ENCODE data around the gene POGLUT3. TPM values are rescaled to one million over a fixed set of nuclear protein-coding genes. Genes with fewer than 3 reads are reported as not detected.

Gene POGLUT3
- total RNA-seq, 2 donors from 2014 or later = 15.8 to 19.6 TPM

DNA sequence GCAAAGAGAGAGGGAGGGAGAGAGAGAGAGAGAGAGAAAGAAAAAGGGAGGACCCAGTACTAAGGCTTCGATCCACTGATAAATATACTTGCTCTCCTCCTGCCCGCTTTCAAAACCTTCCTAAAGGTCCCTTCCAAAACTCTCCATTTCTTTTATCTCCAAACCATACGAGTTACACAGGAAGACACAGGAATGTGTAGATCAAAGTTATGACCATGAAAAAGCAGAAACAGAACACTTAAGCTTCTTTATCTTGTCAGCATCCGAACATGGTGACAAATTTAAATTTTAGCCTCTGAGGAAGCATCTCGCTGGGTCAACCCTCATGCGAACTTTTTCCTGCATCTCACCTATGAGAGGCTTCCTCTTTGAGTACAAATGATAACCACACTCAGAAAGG is 29.2 kb upstream of the POGLUT3 start:
- no peaks in the 10 kb centered on the region for H3K4me1 ChIP-seq
- DNase-seq = no peak
- H3K4me3 ChIP-seq = no peak overlapping the region
- H3K27ac ChIP-seq = no peak overlapping the region
- no peaks in the 10 kb centered on the region for H3K27me3 ChIP-seq
- TF ChIP-seq, protein P1, sequence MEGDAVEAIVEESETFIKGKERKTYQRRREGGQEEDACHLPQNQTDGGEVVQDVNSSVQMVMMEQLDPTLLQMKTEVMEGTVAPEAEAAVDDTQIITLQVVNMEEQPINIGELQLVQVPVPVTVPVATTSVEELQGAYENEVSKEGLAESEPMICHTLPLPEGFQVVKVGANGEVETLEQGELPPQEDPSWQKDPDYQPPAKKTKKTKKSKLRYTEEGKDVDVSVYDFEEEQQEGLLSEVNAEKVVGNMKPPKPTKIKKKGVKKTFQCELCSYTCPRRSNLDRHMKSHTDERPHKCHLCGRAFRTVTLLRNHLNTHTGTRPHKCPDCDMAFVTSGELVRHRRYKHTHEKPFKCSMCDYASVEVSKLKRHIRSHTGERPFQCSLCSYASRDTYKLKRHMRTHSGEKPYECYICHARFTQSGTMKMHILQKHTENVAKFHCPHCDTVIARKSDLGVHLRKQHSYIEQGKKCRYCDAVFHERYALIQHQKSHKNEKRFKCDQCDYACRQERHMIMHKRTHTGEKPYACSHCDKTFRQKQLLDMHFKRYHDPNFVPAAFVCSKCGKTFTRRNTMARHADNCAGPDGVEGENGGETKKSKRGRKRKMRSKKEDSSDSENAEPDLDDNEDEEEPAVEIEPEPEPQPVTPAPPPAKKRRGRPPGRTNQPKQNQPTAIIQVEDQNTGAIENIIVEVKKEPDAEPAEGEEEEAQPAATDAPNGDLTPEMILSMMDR (IDR thresholded peaks at IDR 0.05) = no peak
- no peaks in the 10 kb centered on the region for H3K36me3 ChIP-seq
- no peaks in the 10 kb centered on the region for H3K9me3 ChIP-seq
- no peak overlapping the region for H3K9ac ChIP-seq (ENCODE audit: low read depth in 2 of 2, low read length in 2 of 2)
- intact Hi-C loops (cut with DNase I) = no loop called here

DNA sequence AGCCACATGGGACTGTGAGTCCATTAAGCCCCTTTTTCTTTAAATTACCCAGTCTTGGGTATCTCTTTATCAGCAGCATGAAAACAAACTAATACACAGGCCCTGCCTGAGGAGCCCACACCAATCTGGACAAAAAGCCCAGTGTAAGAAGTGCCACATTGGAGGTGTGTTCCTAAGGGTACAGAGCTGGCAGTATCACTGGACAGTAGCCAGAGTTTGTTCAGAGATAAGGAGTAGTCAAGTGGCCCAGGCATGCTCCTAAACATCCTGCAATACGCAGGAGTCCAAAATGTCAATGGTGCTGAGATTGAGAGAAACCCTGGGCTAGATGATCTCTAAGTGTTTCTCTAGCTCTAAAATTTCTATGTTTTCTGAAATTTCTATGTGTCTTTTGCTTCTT is 27.0 kb upstream of the POGLUT3 start:
- Histone ChIP-seq H3K36me3 (no peaks in the 10 kb centered on the region), H3K9me3 (no peaks in the 10 kb centered on the region), H3K9ac (ENCODE audit: low read depth in 2 of 2, low read length in 2 of 2) (no peak overlapping the region), H3K27me3 (no peaks in the 10 kb centered on the region), H3K4me3 (no peak overlapping the region), H3K4me1 (no peaks in the 10 kb centered on the region), H3K27ac (no peak overlapping the region)
- no peak for DNase-seq
- TF ChIP-seq, protein P1 (IDR thresholded peaks at IDR 0.05) = no peak
- intact Hi-C loops (cut with DNase I) = no loop called here

DNA sequence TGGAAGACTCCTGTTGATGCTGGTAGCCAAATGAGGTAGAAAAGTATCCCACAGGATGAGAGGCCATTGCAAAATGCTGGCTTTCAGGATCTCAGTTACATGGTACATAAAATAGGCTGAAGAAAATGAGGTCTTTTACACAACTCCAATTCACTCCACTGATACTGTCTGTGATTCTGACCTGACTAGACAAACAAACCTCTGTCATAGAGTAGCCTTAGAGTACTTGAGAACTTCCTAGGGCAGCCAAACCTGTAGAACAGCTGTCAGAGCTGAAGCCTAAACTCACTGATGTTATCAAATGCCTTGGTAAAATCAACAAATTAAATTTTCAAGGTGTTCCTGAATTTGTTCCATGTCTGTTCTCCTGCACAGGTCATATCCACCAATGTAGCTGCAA is 26.2 kb upstream of the POGLUT3 start:
- H3K27ac ChIP-seq = no peak overlapping the region
- no peaks in the 10 kb centered on the region for H3K36me3 ChIP-seq
- no peaks in the 10 kb centered on the region for H3K9me3 ChIP-seq
- no peak overlapping the region for H3K9ac ChIP-seq (ENCODE audit: low read depth in 2 of 2, low read length in 2 of 2)
- intact Hi-C loops (cut with DNase I) = no loop called here
- H3K27me3 ChIP-seq = no peaks in the 10 kb centered on the region
- no peaks in the 10 kb centered on the region for H3K4me1 ChIP-seq
- DNase-seq = no peak
- H3K4me3 ChIP-seq = no peak overlapping the region
- TF ChIP-seq, protein P1 (IDR thresholded peaks at IDR 0.05) = no peak

DNA sequence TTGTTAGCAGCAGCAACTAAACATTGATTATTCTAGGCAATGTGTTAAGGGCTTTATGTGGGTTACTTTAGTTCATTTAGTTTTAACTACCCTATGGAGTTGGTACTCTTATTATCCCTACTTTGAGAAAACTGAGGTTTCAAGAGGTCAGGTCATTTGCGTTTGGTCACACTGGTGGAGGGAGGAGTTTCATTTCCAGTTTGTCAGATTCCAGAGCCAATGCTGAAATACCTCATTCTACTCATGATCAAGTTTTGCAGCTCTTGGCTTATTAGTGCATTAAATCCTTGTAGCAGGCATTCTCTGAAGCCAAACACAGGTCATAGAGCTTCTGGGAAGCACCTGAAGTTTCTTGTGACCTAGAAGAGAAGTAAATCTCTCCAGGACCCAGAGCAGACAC is 24.1 kb upstream of the POGLUT3 start:
- Histone ChIP-seq H3K9me3 (no peaks in the 10 kb centered on the region), H3K27me3 (no peaks in the 10 kb centered on the region), H3K4me1 (no peaks in the 10 kb centered on the region), H3K9ac (ENCODE audit: low read depth in 2 of 2, low read length in 2 of 2) (no peak overlapping the region), H3K36me3 (no peaks in the 10 kb centered on the region), H3K4me3 (no peak overlapping the region), H3K27ac (no peak overlapping the region)
- TF ChIP-seq, protein P1 (IDR thresholded peaks at IDR 0.05) = no peak
- intact Hi-C loops (cut with DNase I) = no loop called here
- no peak for DNase-seq

DNA sequence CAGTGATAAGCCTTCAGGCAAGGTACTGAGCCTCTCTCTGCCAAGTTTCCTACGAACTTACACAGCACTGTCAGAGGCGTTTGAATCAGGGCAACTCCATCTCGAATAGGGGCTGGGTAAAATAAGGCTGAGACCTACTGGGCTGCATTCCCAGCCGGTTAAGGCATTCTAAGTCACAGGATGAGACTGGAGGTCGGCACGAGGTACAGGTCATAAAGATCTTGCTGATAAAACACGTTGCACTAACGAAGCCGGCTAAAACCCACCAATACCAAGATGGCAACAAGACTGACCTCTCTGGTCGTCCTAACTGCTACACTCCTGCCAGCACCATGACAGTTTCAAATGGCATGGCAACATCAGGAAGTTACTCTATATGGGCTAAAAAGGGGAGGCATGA is 20.4 kb upstream of the POGLUT3 start:
- intact Hi-C loops (cut with DNase I) = no loop called here
- no peak overlapping the region for H3K4me3 ChIP-seq
- H3K9me3 ChIP-seq = no peaks in the 10 kb centered on the region
- DNase-seq = no peak
- H3K27ac ChIP-seq = no peak overlapping the region
- H3K36me3 ChIP-seq = no peaks in the 10 kb centered on the region
- TF ChIP-seq, protein P1 (IDR thresholded peaks at IDR 0.05) = no peak
- H3K4me1 ChIP-seq = no peaks in the 10 kb centered on the region
- no peaks in the 10 kb centered on the region for H3K27me3 ChIP-seq
- no peak overlapping the region for H3K9ac ChIP-seq (ENCODE audit: low read depth in 2 of 2, low read length in 2 of 2)

DNA sequence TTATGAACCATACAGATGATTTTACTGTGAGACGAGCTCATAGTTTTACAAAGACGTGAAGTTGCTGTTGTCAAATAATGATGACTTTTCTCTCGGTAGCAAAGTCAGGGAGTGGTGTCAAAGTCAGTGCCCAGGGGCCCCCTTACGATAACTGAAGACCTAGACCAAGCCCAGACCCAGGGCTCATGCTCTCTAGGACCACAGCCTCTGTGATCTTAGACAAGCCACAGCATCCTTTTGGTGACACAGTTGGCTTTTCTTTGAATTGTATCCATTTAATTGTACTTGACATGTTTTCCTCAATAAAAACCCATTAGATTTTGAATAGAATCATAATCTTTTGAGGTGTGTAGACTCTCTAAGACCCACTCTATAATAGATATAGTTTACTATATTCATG is 17.9 kb upstream of the POGLUT3 start:
- DNase-seq = no peak
- TF ChIP-seq, protein P1 (IDR thresholded peaks at IDR 0.05) = no peak
- no peak overlapping the region for H3K9ac ChIP-seq (ENCODE audit: low read depth in 2 of 2, low read length in 2 of 2)
- no peaks in the 10 kb centered on the region for H3K36me3 ChIP-seq
- no peak overlapping the region for H3K4me3 ChIP-seq
- no peak overlapping the region for H3K27ac ChIP-seq
- intact Hi-C loops (cut with DNase I) = no loop called here
- no peaks in the 10 kb centered on the region for H3K9me3 ChIP-seq
- H3K27me3 ChIP-seq = no peaks in the 10 kb centered on the region
- H3K4me1 ChIP-seq = no peaks in the 10 kb centered on the region
